Prostate gland (tissue), 2 donors: ENCODE data around the gene OAS2.

ENCODE experiments used
- POLR2A ChIP-seq: fragments of 450-650 bp; IDR thresholded peaks from one replicate; pipeline ENCODE4 v1.6.1; 2016; ENCODE audit warnings: antibody characterized with exemption, mild to moderate bottlenecking
- POLR2AphosphoS5 ChIP-seq: sonication (generic); formaldehyde crosslinking; IDR thresholded peaks from one replicate; pipeline ENCODE4 v1.6.1; 2017; ENCODE audit warnings: antibody characterized with exemption
- TF ChIP-seq, protein P1 (sequence below), 4 experiments: fragments of 200-600 bp in 2 of 4; fragments of 450-650 bp in 2 of 4; sonication (generic) in 2 of 4; IDR thresholded peaks; 1 replicate in 3 of 4; 2 replicates in 1 of 4; pipeline ENCODE4 v1.5.1; 2016 to 2019; ENCODE audit warnings: antibody characterized with exemption in 4 of 4, mild to moderate bottlenecking in 2 of 4, moderate library complexity in 2 of 4

DNA sequence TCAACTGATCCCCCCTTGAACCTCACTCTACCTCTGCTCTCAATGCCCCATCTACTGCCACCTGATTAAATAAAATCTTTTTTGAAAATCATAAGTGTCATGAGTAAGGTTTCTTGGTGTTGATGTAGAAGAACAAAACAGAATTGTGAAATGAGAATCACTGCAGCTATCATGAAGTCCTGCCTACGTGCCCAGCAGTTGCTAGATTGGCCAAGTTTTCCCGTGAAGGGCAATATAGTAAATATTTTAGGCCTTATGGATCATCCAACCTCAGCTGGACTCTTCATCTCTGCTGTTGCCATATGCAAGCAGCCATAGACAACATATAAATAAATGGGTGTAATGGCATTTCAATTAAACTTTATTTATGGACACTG lies 45.2 kb upstream of the OAS2 start:
- TF ChIP-seq, protein P1, sequence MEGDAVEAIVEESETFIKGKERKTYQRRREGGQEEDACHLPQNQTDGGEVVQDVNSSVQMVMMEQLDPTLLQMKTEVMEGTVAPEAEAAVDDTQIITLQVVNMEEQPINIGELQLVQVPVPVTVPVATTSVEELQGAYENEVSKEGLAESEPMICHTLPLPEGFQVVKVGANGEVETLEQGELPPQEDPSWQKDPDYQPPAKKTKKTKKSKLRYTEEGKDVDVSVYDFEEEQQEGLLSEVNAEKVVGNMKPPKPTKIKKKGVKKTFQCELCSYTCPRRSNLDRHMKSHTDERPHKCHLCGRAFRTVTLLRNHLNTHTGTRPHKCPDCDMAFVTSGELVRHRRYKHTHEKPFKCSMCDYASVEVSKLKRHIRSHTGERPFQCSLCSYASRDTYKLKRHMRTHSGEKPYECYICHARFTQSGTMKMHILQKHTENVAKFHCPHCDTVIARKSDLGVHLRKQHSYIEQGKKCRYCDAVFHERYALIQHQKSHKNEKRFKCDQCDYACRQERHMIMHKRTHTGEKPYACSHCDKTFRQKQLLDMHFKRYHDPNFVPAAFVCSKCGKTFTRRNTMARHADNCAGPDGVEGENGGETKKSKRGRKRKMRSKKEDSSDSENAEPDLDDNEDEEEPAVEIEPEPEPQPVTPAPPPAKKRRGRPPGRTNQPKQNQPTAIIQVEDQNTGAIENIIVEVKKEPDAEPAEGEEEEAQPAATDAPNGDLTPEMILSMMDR (IDR thresholded peaks at IDR 0.05): no peak
- TF ChIP-seq POLR2A: no peak
- no peak for TF ChIP-seq POLR2AphosphoS5
